Kidney epithelial cell (primary cell): ENCODE results near the gene TCF7L2. TPM values are rescaled to one million over a fixed set of nuclear protein-coding genes. Genes with fewer than 3 reads are reported as not detected.
A peak's percentile ranks its signal among the peaks of the same experiment; 100 is the strongest.

Experiments used
- DNase-seq: peaks from one replicate; pipeline ENCODE4 v3.0.0-alpha.2; 2010; ENCODE audit warnings: low read depth
- H3K27me3 ChIP-seq: 2 replicates; pipeline ENCODE4 v1.6.0; 2011; ENCODE audit warnings: low read length; ENCODE audit not compliant: control insufficient read depth, insufficient read depth
- H3K36me3 ChIP-seq: 2 replicates; pipeline ENCODE4 v1.5.1; 2011; ENCODE audit warnings: low read length; ENCODE audit not compliant: control insufficient read depth, insufficient read depth
- H3K4me3 ChIP-seq: 2 replicates; pipeline ENCODE4 v1.5.1; 2011; ENCODE audit warnings: low read depth, mild to moderate bottlenecking, control low read depth, low read length
- total RNA-seq: library from RNA; depleted of rRNA; stranded (reverse); fragments of >200 nt; gene quantifications from 2 replicates; pipeline ENCODE4 v1.2.3, GENCODE V29; 2015
- TF ChIP-seq, protein P1 (sequence below): IDR thresholded peaks from 2 replicates; pipeline ENCODE4 v1.5.1; 2011; ENCODE audit warnings: mild to moderate bottlenecking, moderate library complexity, low read length, control low read depth, inconsistent platforms; ENCODE audit not compliant: insufficient read depth, poor library complexity, severe bottlenecking

Gene TCF7L2
- total RNA-seq, 1 donor from 2014 or later = 3.4 TPM

GRCh38 chr10:113137941-113138685 is 188.1 kb downstream of the TCF7L2 start:
- no peak for DNase-seq
- TF ChIP-seq, protein P1, sequence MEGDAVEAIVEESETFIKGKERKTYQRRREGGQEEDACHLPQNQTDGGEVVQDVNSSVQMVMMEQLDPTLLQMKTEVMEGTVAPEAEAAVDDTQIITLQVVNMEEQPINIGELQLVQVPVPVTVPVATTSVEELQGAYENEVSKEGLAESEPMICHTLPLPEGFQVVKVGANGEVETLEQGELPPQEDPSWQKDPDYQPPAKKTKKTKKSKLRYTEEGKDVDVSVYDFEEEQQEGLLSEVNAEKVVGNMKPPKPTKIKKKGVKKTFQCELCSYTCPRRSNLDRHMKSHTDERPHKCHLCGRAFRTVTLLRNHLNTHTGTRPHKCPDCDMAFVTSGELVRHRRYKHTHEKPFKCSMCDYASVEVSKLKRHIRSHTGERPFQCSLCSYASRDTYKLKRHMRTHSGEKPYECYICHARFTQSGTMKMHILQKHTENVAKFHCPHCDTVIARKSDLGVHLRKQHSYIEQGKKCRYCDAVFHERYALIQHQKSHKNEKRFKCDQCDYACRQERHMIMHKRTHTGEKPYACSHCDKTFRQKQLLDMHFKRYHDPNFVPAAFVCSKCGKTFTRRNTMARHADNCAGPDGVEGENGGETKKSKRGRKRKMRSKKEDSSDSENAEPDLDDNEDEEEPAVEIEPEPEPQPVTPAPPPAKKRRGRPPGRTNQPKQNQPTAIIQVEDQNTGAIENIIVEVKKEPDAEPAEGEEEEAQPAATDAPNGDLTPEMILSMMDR = no peak
- no peak overlapping the region for H3K4me3 ChIP-seq

GRCh38 chr10:113138937-113139585 is 189.0 kb downstream of the TCF7L2 start:
- DNase-seq = no peak
- no peaks in the 10 kb centered on the region for H3K36me3 ChIP-seq
- TF ChIP-seq, protein P1 = no peak
- H3K27me3 ChIP-seq = no peaks in the 10 kb centered on the region
- H3K4me3 ChIP-seq = no peak overlapping the region

More at GRCh38 chr10:113137941-113138685, 188.1 kb downstream of the TCF7L2 start:
- no peaks in the 10 kb centered on the region for H3K27me3 ChIP-seq
- H3K36me3 ChIP-seq = no peaks in the 10 kb centered on the region

DNA sequence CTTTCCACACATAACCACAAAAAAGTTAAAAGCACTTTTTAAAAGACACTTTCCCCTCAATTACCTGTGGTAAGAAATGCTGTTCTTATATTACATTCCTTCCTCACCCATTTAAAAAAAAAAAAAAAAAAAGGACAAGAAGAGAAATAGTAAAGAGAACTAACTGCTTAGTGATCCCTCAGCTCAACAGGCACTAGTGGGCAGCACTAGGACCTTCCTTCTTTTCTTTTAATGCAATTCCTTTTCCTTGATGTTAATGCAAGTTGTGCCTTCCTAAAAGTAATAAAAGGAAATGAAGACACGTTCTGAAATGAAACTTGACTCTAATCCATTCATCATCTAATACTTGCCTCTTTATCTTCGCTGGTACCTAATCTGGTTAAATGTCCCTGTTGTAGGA is 189.7 kb downstream of the TCF7L2 start:
- TF ChIP-seq, protein P1 = peak; percentile 37
- H3K27me3 ChIP-seq = no peaks in the 10 kb centered on the region
- no peak overlapping the region for H3K4me3 ChIP-seq
- no peaks in the 10 kb centered on the region for H3K36me3 ChIP-seq
- no peak for DNase-seq

- DNase-seq = no peak
- Histone ChIP-seq H3K27me3 (no peaks in the 10 kb centered on the region), H3K4me3 (no peak overlapping the region), H3K36me3 (no peaks in the 10 kb centered on the region)
- TF ChIP-seq, protein P1 = no peak
Observed at GRCh38 chr10:113140143-113141011, 190.3 kb downstream of the TCF7L2 start.

DNA sequence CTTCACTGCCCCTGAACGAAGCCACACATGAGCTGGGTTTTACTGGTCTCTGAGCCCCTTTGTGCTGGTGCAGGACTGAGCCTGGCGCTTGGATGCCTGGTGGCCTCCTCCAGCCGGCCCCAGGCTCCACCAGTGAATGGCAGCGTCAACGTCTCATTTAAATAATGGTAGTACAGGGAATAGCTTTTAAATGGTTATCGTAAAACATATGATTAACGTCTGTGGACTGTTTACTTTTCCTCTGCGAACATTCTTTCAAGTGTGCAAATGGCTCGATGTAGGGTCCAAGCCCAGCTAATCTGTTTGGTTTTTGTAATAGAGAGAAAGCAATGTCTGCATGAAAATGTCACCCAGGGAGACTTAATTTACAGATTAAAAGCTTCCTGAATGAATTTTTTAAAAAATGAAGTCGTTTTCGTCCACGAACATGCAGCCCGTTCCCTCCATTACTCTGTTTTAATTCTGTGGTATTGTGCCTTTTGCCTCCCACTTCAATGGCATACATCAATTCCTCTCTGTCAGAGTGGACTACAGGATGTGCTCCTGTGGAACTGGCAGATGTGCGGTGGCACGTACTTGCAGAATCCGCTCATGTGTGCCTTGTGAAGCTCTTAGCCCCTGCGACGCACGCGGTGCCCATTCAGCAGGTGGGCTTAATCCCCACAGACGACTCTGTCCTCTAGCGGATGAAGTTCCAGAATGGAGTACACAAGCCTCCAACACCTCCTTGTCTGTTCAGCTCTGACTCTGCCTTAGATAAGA is 192.7 kb downstream of the TCF7L2 start:
- no peaks in the 10 kb centered on the region for H3K27me3 ChIP-seq
- no peak for DNase-seq
- H3K4me3 ChIP-seq = no peak overlapping the region
- H3K36me3 ChIP-seq = no peaks in the 10 kb centered on the region
- TF ChIP-seq, protein P1 = no peak
